IPS-20b (cell line): Measurements from ENCODE around the gene TAS2R60.
"Not testable (repeated sequence)": the region's sequence is repeated elsewhere in the genome, so short reads cannot be mapped to it uniquely, and the experiment has no call there.

Source experiments
- H3K27ac ChIP-seq: one replicate; pipeline ENCODE4 v1.5.1; 2013; ENCODE audit warnings: low read length
- H3K27me3 ChIP-seq: 2 replicates; pipeline ENCODE4 v1.6.1; 2013; ENCODE audit warnings: mild to moderate bottlenecking, low read length, inconsistent platforms; ENCODE audit not compliant: insufficient read depth
- H3K36me3 ChIP-seq: 2 replicates; pipeline ENCODE4 v1.6.1; 2013; ENCODE audit warnings: low read depth, mild to moderate bottlenecking, inconsistent platforms, low read length, moderate library complexity; ENCODE audit not compliant: insufficient read depth
- H3K4me1 ChIP-seq: 2 replicates; pipeline ENCODE4 v1.6.1; 2013; ENCODE audit warnings: mild to moderate bottlenecking, control low read depth, inconsistent platforms, low read length, moderate library complexity; ENCODE audit not compliant: insufficient read depth
- H3K4me3 ChIP-seq: 2 replicates; pipeline ENCODE4 v1.5.1; 2013; ENCODE audit warnings: mild to moderate bottlenecking, low read length, inconsistent platforms
- H3K9ac ChIP-seq: 2 replicates; pipeline ENCODE4 v1.6.1; 2013; ENCODE audit warnings: low read depth, mild to moderate bottlenecking, inconsistent platforms, low read length, moderate library complexity
- H3K9me3 ChIP-seq: 2 replicates; pipeline ENCODE4 v1.6.1; 2013; ENCODE audit warnings: mild to moderate bottlenecking, low read depth, low read length, inconsistent platforms; ENCODE audit not compliant: insufficient read depth

The TAS2R60 gene

DNA sequence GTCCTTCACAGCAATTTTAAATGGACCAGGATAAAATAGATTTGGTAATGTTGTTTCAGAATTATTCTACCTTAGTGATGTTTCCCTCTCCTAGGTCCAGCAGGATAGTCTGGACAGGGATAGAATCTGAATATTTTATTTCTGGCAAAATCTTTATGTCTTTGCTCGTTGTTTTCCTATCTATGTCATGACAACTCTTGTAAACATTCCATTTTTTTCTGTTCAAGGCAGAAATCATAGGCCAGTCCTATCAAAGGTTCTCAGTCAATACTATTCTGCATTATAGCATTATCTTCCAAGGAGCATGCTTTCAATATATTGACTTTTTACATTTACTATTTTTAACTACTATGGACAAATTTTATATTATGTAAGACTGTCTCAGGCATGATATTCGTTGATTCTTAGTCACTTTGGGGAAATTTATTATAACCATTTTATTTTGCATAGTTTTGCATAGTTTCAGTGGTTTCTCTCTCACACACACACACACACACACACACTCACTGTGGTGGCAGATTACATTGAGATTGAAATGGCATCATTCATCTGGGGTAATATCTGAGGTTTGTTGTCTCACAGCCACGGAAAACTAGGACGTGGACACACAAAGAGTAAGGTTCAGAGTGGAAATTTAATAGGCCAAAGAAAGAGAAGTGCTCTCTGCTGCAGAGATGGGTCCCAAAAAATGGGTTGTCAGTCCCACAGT lies 17.2 kb downstream of the TAS2R60 start:
- H3K27me3 ChIP-seq = no peaks in the 10 kb centered on the region
- H3K9me3 ChIP-seq = peaks cover 9% of the 10 kb centered on the region; the same call in 1 of the 2 replicates
- H3K36me3 ChIP-seq = no peaks in the 10 kb centered on the region
- H3K4me3 ChIP-seq = no peak overlapping the region
- H3K9ac ChIP-seq = no peak overlapping the region
- no peaks in the 10 kb centered on the region for H3K4me1 ChIP-seq
- no peak overlapping the region for H3K27ac ChIP-seq

DNA sequence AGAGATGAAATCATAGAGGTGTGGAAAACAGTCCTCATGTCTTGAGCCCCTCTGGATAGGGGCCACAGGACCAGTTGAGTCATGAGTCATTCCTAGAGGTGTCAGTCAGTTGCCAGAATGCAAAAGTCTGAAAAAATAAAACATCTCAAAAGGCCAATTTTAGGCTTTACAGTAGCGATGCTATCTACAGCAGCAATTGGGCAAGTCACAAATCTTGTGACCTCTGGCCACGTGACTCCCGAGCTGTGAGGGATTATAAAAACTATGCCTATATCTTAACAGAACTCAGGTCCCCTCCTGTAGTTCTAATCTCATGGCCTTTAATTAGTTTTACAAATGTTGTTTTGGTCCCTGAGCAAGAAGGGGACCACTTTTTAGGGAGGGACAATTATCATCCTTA lies 18.8 kb downstream of the TAS2R60 start:
- no peak overlapping the region for H3K9ac ChIP-seq
- peaks cover 9% of the 10 kb centered on the region; the same call in 1 of the 2 replicates for H3K9me3 ChIP-seq
- H3K4me3 ChIP-seq = no peak overlapping the region
- H3K27ac ChIP-seq = no peak overlapping the region
- H3K27me3 ChIP-seq = no peaks in the 10 kb centered on the region
- no peaks in the 10 kb centered on the region for H3K36me3 ChIP-seq
- no peaks in the 10 kb centered on the region for H3K4me1 ChIP-seq

DNA sequence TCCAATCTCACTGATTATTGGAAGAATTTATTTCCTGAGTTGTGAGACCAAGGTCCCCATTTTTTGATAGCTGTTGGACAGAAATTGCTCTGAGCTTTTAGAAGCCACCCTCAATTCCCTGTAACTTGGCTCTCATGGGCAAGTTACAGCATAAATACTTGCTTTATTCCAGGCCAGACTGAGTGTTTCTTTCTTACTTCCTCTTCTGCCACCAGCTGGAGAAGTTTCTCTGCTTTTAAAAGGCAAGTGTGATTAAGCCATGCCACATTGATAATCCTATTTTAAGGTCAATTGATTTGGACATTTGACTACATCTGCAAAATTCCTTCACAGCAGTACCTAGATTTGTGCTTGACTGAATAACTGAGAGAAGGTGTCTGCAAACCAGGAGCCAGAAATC lies 20.3 kb downstream of the TAS2R60 start:
- peaks cover 9% of the 10 kb centered on the region; the same call in 1 of the 2 replicates for H3K9me3 ChIP-seq
- H3K27me3 ChIP-seq = no peaks in the 10 kb centered on the region
- no peaks in the 10 kb centered on the region for H3K36me3 ChIP-seq
- no peak overlapping the region for H3K4me3 ChIP-seq
- H3K9ac ChIP-seq = no peak overlapping the region
- no peaks in the 10 kb centered on the region for H3K4me1 ChIP-seq
- no peak overlapping the region for H3K27ac ChIP-seq

DNA sequence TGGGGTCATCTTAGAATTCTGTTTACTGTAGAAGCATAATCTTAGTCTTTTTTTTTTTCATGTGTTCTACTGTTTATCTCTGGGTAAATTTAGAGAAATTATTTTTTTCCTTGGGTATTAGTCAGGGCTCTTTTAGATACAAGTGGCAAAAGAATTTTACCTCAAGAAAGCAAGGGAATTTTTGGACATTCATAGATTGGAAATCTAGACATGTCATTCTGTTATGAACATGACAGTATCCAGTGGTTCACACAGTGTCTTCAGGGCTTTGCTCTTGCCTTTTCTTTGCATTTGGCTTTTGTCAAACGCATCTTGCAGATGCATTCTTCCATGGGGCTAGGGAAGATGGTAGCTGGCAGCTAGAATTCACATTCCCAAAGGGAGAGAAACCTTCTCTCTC lies 20.7 kb downstream of the TAS2R60 start:
- no peak overlapping the region for H3K27ac ChIP-seq
- no peak overlapping the region for H3K4me3 ChIP-seq
- H3K27me3 ChIP-seq = no peaks in the 10 kb centered on the region
- H3K9ac ChIP-seq = no peak overlapping the region
- H3K9me3 ChIP-seq = peaks cover 9% of the 10 kb centered on the region; the same call in 1 of the 2 replicates
- no peaks in the 10 kb centered on the region for H3K4me1 ChIP-seq
- no peaks in the 10 kb centered on the region for H3K36me3 ChIP-seq

- no peaks in the 10 kb centered on the region for H3K36me3 ChIP-seq
- no peaks in the 10 kb centered on the region for H3K9me3 ChIP-seq
- H3K4me3 ChIP-seq = no peak overlapping the region
- no peaks in the 10 kb centered on the region for H3K4me1 ChIP-seq
- no peaks in the 10 kb centered on the region for H3K27me3 ChIP-seq
- no peak overlapping the region for H3K9ac ChIP-seq
- H3K27ac ChIP-seq = no peak overlapping the region
These were observed 24.5 kb downstream of the TAS2R60 start for GRCh38 chr7:143467724-143468123.

DNA sequence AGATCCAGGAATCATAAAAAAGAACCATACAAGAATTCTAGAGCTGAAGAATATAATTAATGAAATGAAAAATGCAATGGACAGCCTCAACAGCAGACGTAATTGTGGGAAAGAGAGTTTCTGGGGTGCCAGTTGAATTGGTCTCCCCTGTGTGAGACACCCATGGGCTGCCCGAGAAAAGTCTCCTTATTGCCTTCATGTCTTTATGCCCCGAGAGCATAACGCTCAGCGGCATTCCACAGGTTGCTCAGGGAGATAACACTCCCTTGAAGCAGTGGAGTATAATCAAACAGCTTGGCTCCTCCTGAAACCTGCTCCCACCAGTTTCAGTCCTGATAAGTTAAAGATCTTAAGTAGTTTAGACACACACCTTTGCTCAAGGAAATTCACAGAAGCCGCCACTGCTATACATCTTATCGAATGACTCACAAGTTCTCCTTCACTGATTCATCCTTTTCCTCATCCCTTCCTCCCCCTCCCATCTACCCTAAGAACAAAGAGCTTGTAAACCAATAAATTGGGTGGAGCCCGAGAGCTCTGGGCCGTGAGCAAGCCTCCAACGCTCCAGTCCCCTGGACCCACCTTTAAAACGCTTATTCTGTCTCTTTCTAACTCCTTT lies 28.9 kb downstream of the TAS2R60 start:
- H3K4me1 ChIP-seq, H3K4me3 ChIP-seq, H3K9ac ChIP-seq, H3K27me3 ChIP-seq, H3K36me3 ChIP-seq, H3K9me3 ChIP-seq, H3K27ac ChIP-seq: not testable (repeated sequence)

GRCh38 chr7:143477501-143478150 lies 34.4 kb downstream of the TAS2R60 start, which contains the start of gene TAS2R41:
TSS of gene TAS2R41 (plus strand) at chr7:143477873. CDS start at chr7:143477873, 0 bp downstream.
- Histone ChIP-seq H3K4me3 (no peak within 1 kb of the TSS), H3K27ac (no peak within 1 kb of the TSS), H3K9me3 (no peaks in the 10 kb centered on the region), H3K27me3 (no peaks in the 10 kb centered on the region), H3K9ac (no peak within 1 kb of the TSS), H3K4me1 (no peaks in the 10 kb centered on the region), H3K36me3 (no peaks in the 10 kb centered on the region)

DNA sequence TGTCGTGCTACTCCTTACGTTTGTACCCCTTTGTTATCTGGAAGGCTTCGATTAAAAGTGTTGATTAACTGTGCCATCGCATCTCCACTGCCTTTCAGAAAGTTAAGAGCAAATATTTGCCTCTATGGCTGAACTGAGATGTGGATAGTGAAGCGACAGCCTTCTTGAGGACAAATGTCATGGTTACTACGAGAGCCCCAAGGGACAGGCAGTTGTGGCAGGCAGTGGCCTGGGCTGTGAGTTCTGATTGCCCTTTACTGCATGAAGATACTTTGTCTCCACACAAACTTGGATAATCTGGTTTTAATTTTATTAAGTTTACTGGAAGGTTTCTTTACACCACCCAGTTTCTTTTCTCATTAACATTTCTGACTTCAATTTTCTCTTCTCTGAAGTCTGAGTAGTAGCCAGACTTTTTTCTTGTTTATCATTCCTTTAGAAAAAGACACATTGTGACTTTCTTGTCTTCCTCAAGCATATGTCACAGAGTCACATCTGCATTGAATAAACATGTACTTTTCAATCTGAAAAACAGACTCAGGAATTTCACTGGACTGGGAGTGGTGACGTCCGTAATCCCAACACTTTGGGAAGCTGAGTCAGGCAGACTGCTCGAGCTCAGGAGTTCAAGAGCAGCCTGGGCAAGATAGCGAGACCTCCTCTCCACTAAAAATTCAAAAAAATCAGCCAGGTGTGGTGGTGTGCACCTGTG lies 36.0 kb downstream of the TAS2R60 start:
- no peaks in the 10 kb centered on the region for H3K36me3 ChIP-seq
- no peak overlapping the region for H3K4me3 ChIP-seq
- H3K27ac ChIP-seq = no peak overlapping the region
- H3K9me3 ChIP-seq = no peaks in the 10 kb centered on the region
- H3K9ac ChIP-seq = no peak overlapping the region
- H3K27me3 ChIP-seq = no peaks in the 10 kb centered on the region
- H3K4me1 ChIP-seq = no peaks in the 10 kb centered on the region

- Histone ChIP-seq H3K4me3 (no peak overlapping the region), H3K27me3 (no peaks in the 10 kb centered on the region), H3K9ac (no peak overlapping the region), H3K36me3 (no peaks in the 10 kb centered on the region), H3K4me1 (no peaks in the 10 kb centered on the region), H3K9me3 (no peaks in the 10 kb centered on the region), H3K27ac (no peak overlapping the region)
These were observed 37.2 kb downstream of the TAS2R60 start for GRCh38 chr7:143480501-143480900.

DNA sequence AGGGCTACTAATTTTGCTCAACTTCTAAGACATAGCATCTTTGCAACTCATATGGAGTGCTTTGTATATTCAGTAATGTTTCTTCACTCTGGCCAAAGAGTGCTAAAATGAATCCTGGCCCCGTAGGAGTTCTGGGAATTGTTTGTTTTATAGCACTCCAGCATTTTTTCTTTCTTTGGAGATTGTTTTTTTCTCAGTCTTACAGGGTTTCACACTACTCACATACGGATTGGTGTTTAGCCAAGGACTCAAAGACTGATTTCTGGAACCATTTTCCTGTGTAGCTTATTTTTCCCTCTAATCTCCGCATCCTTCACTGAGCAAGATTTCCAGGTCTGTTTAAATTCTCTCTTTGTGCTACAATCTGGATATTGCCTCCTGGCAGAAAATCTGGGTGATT lies 40.9 kb downstream of the TAS2R60 start:
- Histone ChIP-seq H3K4me1 (no peaks in the 10 kb centered on the region), H3K27me3 (no peaks in the 10 kb centered on the region), H3K4me3 (no peak overlapping the region), H3K9ac (no peak overlapping the region), H3K27ac (no peak overlapping the region), H3K36me3 (no peaks in the 10 kb centered on the region), H3K9me3 (no peaks in the 10 kb centered on the region)

- Histone ChIP-seq H3K9ac (no peak overlapping the region), H3K36me3 (no peaks in the 10 kb centered on the region), H3K27ac (no peak overlapping the region), H3K4me3 (no peak overlapping the region), H3K4me1 (no peaks in the 10 kb centered on the region), H3K9me3 (no peaks in the 10 kb centered on the region), H3K27me3 (no peaks in the 10 kb centered on the region)
These were observed 41.8 kb downstream of the TAS2R60 start for GRCh38 chr7:143485094-143485493.
